ENCODE results near the gene TBATA.

TBATA gene

GRCh38 chr10:70744617-70745143 lies 40.5 kb downstream of the TBATA start:
- H3K36me3 ChIP-seq (ENCODE audit: control insufficient read depth in 4 of 4, insufficient read depth in 4 of 4, low read length in 3 of 4), result no peaks in the 10 kb centered on the region
- DNase-seq, result peak in 1 of 3 donors; percentile 10
- WGBS (ENCODE audit: insufficient coverage), result 15% methylated on average over 3 of the region's 6 CpGs
- peaks cover 0 to 54% (median 24%) of the 10 kb centered on the region in 4 experiments for H3K4me1 ChIP-seq (ENCODE audit: control extremely low read depth in 1 of 4, control insufficient read depth in 4 of 4, insufficient read depth in 4 of 4, low read length in 3 of 4)
- peak overlapping the region in 1 of 2 experiments; percentile 36 for H3K27ac ChIP-seq (ENCODE audit: insufficient read depth in 1 of 2, low read depth in 1 of 2, low read length in 2 of 2, poor library complexity in 1 of 2, severe bottlenecking in 2 of 2)
- H3K9me3 ChIP-seq (ENCODE audit: control extremely low read depth in 1 of 5, control insufficient read depth in 4 of 5, insufficient read depth in 2 of 5, low read depth in 1 of 5, low read length in 4 of 5), result no peaks in the 10 kb centered on the region
- H3K4me3 ChIP-seq (ENCODE audit: control insufficient read depth in 1 of 7, extremely low read depth in 1 of 7, insufficient read depth in 4 of 7, low read depth in 2 of 7, low read length in 6 of 7), result no peak overlapping the region
- no peaks in the 10 kb centered on the region for H3K27me3 ChIP-seq (replicated peaks in 2 of 5; ENCODE audit: control insufficient read depth in 4 of 5, insufficient read depth in 5 of 5, low read length in 4 of 5)
- CTCF ChIA-PET, result interaction anchor here (1.1 to 1.5 kb wide), 5 partner anchors 9 to 194 kb away, joined by 3 to 5 read pairs (median 4); no protein-coding TSS in a partner anchor
- POLR2A ChIA-PET, result interaction anchor here (0.6 kb wide), 1 partner anchor 629 kb away, joined by 3 read pairs; no protein-coding TSS in a partner anchor

DNA sequence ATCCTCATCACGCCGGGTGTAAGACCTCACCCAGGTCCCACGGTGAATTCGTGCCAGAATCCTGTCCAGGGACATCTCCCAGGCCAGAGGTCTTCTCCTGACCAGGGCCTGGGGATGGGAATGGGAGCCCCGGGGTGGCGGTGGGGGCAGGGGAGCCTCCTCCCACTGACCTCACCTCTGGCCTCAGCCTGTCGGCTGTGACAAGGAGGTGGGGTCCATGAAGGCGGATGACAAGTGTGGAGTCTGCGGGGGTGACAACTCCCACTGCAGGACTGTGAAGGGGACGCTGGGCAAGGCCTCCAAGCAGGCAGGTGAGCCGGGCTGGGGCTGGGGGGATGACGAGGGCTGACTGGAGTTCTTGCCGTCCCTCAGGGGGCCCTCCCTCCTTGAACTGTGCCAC lies 41.3 kb downstream of the TBATA start:
- WGBS (ENCODE audit: insufficient coverage), result 97% methylated on average over 11 of the region's 13 CpGs
- no peak overlapping the region for H3K4me3 ChIP-seq (ENCODE audit: control insufficient read depth in 1 of 7, extremely low read depth in 1 of 7, insufficient read depth in 4 of 7, low read depth in 2 of 7, low read length in 6 of 7)
- H3K27ac ChIP-seq (ENCODE audit: insufficient read depth in 1 of 2, low read depth in 1 of 2, low read length in 2 of 2, poor library complexity in 1 of 2, severe bottlenecking in 2 of 2), result peak overlapping the region in 1 of 2 experiments; percentile 36
- DNase-seq, result no peak
- no peaks in the 10 kb centered on the region for H3K36me3 ChIP-seq (ENCODE audit: control insufficient read depth in 4 of 4, insufficient read depth in 4 of 4, low read length in 3 of 4)
- ChIA-PET CTCF (interaction anchor here (1.0 to 1.8 kb wide), 2 partner anchors 183 to 282 kb away, joined by 3 to 4 read pairs; no protein-coding TSS in a partner anchor), POLR2A (no interaction called here)
- H3K4me1 ChIP-seq (ENCODE audit: control extremely low read depth in 1 of 4, control insufficient read depth in 4 of 4, insufficient read depth in 4 of 4, low read length in 3 of 4), result peaks cover 0 to 54% (median 24%) of the 10 kb centered on the region in 4 experiments
- no peaks in the 10 kb centered on the region for H3K27me3 ChIP-seq (replicated peaks in 2 of 5; ENCODE audit: control insufficient read depth in 4 of 5, insufficient read depth in 5 of 5, low read length in 4 of 5)
- H3K9me3 ChIP-seq (ENCODE audit: control extremely low read depth in 1 of 5, control insufficient read depth in 4 of 5, insufficient read depth in 2 of 5, low read depth in 1 of 5, low read length in 4 of 5), result no peaks in the 10 kb centered on the region

DNA sequence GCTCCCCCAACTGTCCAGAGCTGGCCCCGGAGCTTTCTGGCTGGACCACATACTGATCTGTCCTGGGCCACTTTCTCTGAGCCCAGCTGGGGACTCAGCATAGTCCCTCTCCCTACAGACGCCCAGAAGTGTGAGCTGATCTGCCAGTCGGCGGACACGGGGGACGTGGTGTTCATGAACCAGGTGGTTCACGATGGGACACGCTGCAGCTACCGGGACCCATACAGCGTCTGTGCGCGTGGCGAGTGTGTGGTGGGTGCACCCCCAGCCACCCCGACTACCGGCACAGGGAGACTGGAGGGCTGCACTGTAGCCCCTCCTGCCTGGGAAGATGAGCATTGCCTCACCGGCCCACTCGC lies 41.8 kb downstream of the TBATA start:
- CTCF ChIA-PET, result interaction anchor here (1.0 to 1.8 kb wide), 4 partner anchors 123 to 281 kb away, joined by 3 to 4 read pairs (median 3); no protein-coding TSS in a partner anchor
- WGBS (ENCODE audit: insufficient coverage), result 93% methylated on average over 17 of the region's 17 CpGs
- H3K27me3 ChIP-seq (replicated peaks in 2 of 5; ENCODE audit: control insufficient read depth in 4 of 5, insufficient read depth in 5 of 5, low read length in 4 of 5), result no peaks in the 10 kb centered on the region
- H3K4me1 ChIP-seq (ENCODE audit: control extremely low read depth in 1 of 4, control insufficient read depth in 4 of 4, insufficient read depth in 4 of 4, low read length in 3 of 4), result peaks cover 0 to 54% (median 24%) of the 10 kb centered on the region in 4 experiments
- no peaks in the 10 kb centered on the region for H3K36me3 ChIP-seq (ENCODE audit: control insufficient read depth in 4 of 4, insufficient read depth in 4 of 4, low read length in 3 of 4)
- no peaks in the 10 kb centered on the region for H3K9me3 ChIP-seq (ENCODE audit: control extremely low read depth in 1 of 5, control insufficient read depth in 4 of 5, insufficient read depth in 2 of 5, low read depth in 1 of 5, low read length in 4 of 5)
- DNase-seq, result no peak
- no peak overlapping the region for H3K4me3 ChIP-seq (ENCODE audit: control insufficient read depth in 1 of 7, extremely low read depth in 1 of 7, insufficient read depth in 4 of 7, low read depth in 2 of 7, low read length in 6 of 7)
- H3K27ac ChIP-seq (ENCODE audit: insufficient read depth in 1 of 2, low read depth in 1 of 2, low read length in 2 of 2, poor library complexity in 1 of 2, severe bottlenecking in 2 of 2), result peak overlapping the region in 1 of 2 experiments; percentile 36
- POLR2A ChIA-PET, result interaction anchor here (0.9 kb wide), 1 partner anchor 71 kb away, joined by 3 read pairs; the partner anchor contains the start of gene ADAMTS14

DNA sequence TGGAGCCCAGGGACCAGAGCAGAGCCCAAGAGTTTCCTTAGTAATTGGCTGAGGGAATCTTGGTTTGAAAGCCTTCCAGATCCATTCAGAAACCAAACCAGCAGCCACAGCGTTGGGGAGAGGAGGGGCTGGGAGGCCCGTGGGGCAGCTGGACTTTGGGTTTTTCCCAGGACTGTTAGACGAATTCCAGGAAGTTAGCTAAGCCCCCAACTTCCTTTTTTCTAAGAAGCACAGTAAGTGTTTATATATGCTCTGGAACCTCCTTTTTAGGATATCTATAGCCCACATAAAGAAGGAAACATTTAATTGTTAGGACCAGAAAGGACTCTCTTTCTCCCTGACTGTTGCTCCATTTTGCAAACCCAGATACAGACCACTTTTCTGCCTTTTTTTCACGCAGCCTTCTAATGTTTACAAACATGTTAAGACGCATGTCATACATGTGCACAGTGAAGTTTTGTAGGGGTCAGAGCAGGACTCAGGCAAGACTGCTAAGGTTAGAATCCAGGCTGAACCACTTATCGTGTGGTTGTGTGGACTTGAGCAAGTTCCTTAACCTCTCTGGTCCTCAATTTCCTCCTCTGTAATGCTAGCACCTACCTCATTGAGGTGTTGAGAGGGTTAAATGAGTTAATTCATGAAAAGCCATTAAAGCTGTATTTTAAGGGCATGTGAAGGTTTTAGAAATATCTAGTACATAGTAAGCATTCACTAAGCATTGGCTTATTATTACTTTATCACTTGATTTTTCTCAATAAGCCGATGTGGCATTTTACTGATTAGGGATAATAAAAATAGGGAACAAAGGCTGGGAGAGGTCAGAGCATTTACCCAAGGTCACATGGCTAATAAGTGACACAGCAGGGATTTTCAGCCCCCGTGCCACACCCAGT lies 42.4 kb downstream of the TBATA start:
- H3K27ac ChIP-seq (ENCODE audit: insufficient read depth in 1 of 2, low read depth in 1 of 2, low read length in 2 of 2, poor library complexity in 1 of 2, severe bottlenecking in 2 of 2), result peak overlapping the region in 1 of 2 experiments; percentile 70
- peaks cover 0 to 54% (median 24%) of the 10 kb centered on the region in 4 experiments for H3K4me1 ChIP-seq (ENCODE audit: control extremely low read depth in 1 of 4, control insufficient read depth in 4 of 4, insufficient read depth in 4 of 4, low read length in 3 of 4)
- H3K4me3 ChIP-seq (ENCODE audit: control insufficient read depth in 1 of 7, extremely low read depth in 1 of 7, insufficient read depth in 4 of 7, low read depth in 2 of 7, low read length in 6 of 7), result peak overlapping the region in 2 of 7 experiments; percentile 40 to 46
- DNase-seq, result peak; percentile 20 to 51 (median 49)
- H3K36me3 ChIP-seq (ENCODE audit: control insufficient read depth in 4 of 4, insufficient read depth in 4 of 4, low read length in 3 of 4), result no peaks in the 10 kb centered on the region
- no peaks in the 10 kb centered on the region for H3K9me3 ChIP-seq (ENCODE audit: control extremely low read depth in 1 of 5, control insufficient read depth in 4 of 5, insufficient read depth in 2 of 5, low read depth in 1 of 5, low read length in 4 of 5)
- no peaks in the 10 kb centered on the region for H3K27me3 ChIP-seq (replicated peaks in 2 of 5; ENCODE audit: control insufficient read depth in 4 of 5, insufficient read depth in 5 of 5, low read length in 4 of 5)
- ChIA-PET POLR2A (interaction anchor here (0.9 kb wide), 1 partner anchor 70 kb away, joined by 3 read pairs; the partner anchor contains the start of gene ADAMTS14), CTCF (interaction anchor here (0.8 to 3.0 kb wide), 9 partner anchors 15 to 282 kb away, joined by 3 to 12 read pairs (median 3); no protein-coding TSS in a partner anchor)
- WGBS (ENCODE audit: insufficient coverage), result 79% methylated on average over 3 of the region's 8 CpGs

DNA sequence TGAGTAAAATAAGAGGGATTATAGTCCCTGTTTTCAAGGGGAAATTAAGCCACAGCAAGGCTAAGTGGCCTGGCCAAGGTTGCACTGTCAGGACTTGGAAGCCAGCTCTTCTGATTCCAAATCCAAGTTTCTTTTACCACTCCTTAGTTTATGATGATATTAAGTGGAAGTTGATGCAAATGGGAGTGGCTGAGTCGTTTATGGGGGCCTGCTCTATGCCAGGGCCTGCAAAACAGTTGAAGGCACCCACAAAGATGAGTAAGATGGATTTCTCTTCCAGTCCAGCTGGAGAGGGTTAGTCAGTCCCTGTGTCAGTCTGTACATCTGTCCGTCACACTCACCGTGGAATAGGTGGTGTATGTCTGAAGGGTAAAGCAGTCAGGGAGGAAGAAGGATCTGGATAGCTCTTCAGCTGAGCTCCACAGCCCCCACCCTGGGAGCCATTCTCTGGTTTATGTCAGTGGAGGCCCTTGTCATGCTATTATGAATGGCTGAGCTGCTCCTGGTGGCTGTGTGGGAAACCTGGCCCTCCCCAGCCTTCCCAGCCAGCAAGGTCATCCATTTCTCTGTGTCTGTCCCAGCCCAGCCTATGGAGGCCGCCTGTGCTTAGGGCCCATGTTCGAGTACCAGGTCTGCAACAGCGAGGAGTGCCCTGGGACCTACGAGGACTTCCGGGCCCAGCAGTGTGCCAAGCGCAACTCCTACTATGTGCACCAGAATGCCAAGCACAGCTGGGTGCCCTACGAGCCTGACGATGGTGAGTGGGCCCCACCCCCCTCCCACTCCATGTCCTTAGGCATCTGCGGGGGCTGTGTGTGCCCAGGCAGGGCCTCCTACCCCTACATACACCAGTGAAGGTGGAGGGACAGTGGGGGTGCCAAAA lies 44.5 kb downstream of the TBATA start:
- H3K27ac ChIP-seq (ENCODE audit: insufficient read depth in 1 of 2, low read depth in 1 of 2, low read length in 2 of 2, poor library complexity in 1 of 2, severe bottlenecking in 2 of 2), result no peak overlapping the region
- WGBS (ENCODE audit: insufficient coverage), result 96% methylated on average over 9 of the region's 12 CpGs
- no peak overlapping the region for H3K4me3 ChIP-seq (ENCODE audit: control insufficient read depth in 1 of 7, extremely low read depth in 1 of 7, insufficient read depth in 4 of 7, low read depth in 2 of 7, low read length in 6 of 7)
- peaks cover 0 to 53% (median 24%) of the 10 kb centered on the region in 4 experiments for H3K4me1 ChIP-seq (ENCODE audit: control extremely low read depth in 1 of 4, control insufficient read depth in 4 of 4, insufficient read depth in 4 of 4, low read length in 3 of 4)
- DNase-seq, result no peak
- CTCF ChIA-PET, result interaction anchor here (1.0 to 3.0 kb wide), 7 partner anchors 8 to 173 kb away, joined by 3 to 12 read pairs (median 4); no protein-coding TSS in a partner anchor
- H3K27me3 ChIP-seq (replicated peaks in 2 of 5; ENCODE audit: control insufficient read depth in 4 of 5, insufficient read depth in 5 of 5, low read length in 4 of 5), result no peaks in the 10 kb centered on the region
- no peaks in the 10 kb centered on the region for H3K9me3 ChIP-seq (ENCODE audit: control extremely low read depth in 1 of 5, control insufficient read depth in 4 of 5, insufficient read depth in 2 of 5, low read depth in 1 of 5, low read length in 4 of 5)
- POLR2A ChIA-PET, result no interaction called here
- no peaks in the 10 kb centered on the region for H3K36me3 ChIP-seq (ENCODE audit: control insufficient read depth in 4 of 4, insufficient read depth in 4 of 4, low read length in 3 of 4)

- H3K27ac ChIP-seq (ENCODE audit: insufficient read depth in 1 of 2, low read depth in 1 of 2, low read length in 2 of 2, poor library complexity in 1 of 2, severe bottlenecking in 2 of 2), result no peak overlapping the region
- peaks cover 0 to 34% (median 18%) of the 10 kb centered on the region in 4 experiments for H3K4me1 ChIP-seq (ENCODE audit: control extremely low read depth in 1 of 4, control insufficient read depth in 4 of 4, insufficient read depth in 4 of 4, low read length in 3 of 4)
- no peak for DNase-seq
- no peaks in the 10 kb centered on the region for H3K9me3 ChIP-seq (ENCODE audit: control extremely low read depth in 1 of 5, control insufficient read depth in 4 of 5, insufficient read depth in 2 of 5, low read depth in 1 of 5, low read length in 4 of 5)
- POLR2A ChIA-PET, result no interaction called here
- WGBS (ENCODE audit: insufficient coverage), result 97% methylated on average over 6 of the region's 12 CpGs
- H3K36me3 ChIP-seq (ENCODE audit: control insufficient read depth in 4 of 4, insufficient read depth in 4 of 4, low read length in 3 of 4), result no peaks in the 10 kb centered on the region
- no peaks in the 10 kb centered on the region for H3K27me3 ChIP-seq (replicated peaks in 2 of 5; ENCODE audit: control insufficient read depth in 4 of 5, insufficient read depth in 5 of 5, low read length in 4 of 5)
- CTCF ChIA-PET, result interaction anchor here (0.9 to 1.4 kb wide), 4 partner anchors 10 to 189 kb away, joined by 3 to 4 read pairs (median 4); no protein-coding TSS in a partner anchor
- H3K4me3 ChIP-seq (ENCODE audit: control insufficient read depth in 1 of 7, extremely low read depth in 1 of 7, insufficient read depth in 4 of 7, low read depth in 2 of 7, low read length in 6 of 7), result no peak overlapping the region
Observed at GRCh38 chr10:70738761-70739121, 46.4 kb downstream of the TBATA start.
